Measurements from ENCODE around the gene THOC1.

The THOC1 gene

DNA sequence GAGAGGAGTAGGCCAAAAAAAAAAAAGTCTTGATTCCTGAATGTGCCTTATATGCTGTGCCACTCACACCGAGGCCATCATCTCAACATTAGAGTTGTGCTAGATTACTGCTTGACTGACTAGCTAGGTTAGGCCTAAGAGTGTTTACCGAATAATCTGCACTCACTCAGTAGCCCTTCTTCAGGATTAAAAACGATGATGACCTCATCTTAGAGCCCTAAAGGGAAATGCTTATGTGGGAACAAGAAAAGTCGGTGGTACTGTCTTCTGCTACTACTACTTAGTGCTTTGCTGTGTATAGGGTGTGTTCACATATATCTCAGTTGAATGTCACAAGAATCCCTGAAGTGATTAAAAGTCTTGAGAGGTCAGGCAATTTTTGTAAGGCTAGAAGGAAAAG is 54.3 kb downstream of the THOC1 start:
- no peak for DNase-seq (ENCODE audit: low read depth)

DNA sequence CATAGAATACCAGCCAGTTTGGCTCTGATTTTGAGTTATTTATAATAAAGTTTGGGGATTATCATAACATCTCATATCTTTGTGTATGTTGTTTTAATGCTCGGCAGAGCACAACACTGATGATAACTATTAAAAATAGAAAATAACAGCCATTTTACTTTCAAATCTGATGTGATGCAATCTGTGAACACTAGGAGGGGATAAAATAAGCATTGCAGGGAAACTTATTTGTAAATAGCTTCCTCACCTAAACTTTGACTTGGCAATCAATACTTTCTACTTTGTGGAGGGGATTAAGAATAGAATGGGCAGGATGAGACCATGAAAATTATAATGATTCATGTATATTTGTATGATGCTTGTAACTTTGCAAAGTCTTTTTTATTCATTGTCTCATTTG is 55.1 kb downstream of the THOC1 start:
- no peak for DNase-seq (ENCODE audit: low read depth)

DNA sequence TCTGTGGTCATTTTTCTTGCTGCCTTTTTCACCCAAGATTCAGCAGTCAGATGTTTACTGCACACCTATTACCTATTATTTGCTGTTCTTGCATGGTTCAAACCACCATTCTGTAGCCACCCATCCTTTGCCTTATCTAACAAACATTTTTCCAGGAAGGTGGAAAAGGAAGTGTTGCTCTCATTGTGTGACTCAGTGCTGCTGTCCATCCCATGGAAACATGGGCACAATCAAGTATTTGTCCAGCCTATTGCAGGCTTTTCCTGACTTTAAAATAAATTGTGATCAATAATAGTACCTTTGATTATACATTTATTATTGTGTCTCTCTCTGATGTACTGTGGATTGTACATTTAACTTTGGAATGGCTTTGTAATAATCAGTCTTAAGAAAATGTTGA is 56.3 kb downstream of the THOC1 start:
- no peak for DNase-seq (ENCODE audit: low read depth)

DNA sequence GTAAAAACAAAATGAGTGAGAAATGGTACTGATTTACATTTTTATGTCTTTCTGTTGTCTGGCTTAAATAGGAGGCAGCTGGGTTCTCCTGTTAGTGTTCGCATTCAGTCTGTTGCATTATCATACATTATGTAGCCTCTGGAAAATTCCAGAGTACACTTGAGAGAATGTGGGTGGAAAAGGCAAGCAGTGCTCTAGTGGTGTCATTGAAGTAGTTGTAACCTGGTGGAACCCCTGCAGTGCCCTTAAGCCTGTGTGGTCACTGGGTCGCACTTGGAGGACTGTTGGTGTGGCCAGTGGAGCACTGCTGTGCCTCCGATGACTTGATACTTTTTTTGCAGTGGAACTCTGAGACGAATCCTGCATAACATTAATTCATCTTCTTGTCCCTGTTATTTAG is 57.1 kb downstream of the THOC1 start:
- DNase-seq (ENCODE audit: low read depth), result no peak

DNA sequence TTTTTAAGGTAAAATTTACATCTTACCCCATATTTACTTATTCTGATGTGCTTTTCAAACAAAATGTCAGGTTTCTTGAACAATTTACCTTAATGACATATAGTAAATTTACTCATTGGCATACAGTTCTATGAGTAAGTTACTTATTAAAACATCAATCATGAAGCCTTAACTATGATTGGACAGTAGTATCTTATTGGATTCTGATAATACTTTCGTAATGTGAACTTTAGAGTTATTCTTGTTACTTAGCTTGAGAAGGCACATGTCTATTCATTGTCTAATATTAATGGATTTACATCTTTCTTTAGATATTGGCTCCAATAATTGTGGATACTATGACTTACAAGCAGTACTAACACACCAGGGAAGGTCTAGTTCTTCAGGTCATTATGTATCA is 57.8 kb downstream of the THOC1 start:
- no peak for DNase-seq (ENCODE audit: low read depth)

DNA sequence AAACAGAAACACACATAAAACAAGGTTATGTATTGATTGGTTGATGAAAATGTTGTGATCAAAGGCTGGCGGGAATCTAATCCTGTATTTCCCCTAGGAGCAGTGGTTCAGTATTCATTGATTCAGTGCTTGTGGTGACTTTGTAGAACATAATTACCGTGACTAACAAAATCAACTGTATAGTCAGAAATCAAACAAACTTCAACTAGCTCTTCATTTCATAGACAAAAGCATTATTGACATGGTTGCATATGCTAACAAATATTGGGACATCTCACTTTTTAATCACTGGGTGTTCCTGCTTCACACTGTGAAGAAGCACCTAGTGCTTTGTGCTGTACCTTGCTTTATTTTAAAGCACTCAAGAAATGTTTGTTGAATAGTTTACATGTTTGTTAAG is 68.1 kb downstream of the THOC1 start:
- no peak for DNase-seq (ENCODE audit: low read depth)

DNA sequence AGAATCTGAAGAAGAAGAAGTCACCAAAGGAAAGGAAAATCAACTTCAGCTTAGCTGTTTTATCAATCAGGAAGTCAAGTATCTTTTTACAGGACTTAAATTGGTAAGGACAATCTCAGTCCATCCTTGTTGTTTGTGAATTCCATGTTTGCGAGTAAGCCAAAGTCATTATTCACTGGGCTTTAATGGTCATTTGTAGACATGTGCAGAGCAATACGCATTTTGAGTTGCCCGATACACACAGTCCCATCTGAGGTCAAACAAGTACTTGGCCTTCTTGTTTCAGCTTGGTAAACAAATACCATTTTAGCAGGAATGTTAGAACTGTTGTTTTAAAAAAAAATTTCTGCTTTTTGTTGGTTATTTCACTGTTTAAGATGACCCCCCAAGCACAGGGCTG is 68.6 kb downstream of the THOC1 start:
- no peak for DNase-seq (ENCODE audit: low read depth)

DNA sequence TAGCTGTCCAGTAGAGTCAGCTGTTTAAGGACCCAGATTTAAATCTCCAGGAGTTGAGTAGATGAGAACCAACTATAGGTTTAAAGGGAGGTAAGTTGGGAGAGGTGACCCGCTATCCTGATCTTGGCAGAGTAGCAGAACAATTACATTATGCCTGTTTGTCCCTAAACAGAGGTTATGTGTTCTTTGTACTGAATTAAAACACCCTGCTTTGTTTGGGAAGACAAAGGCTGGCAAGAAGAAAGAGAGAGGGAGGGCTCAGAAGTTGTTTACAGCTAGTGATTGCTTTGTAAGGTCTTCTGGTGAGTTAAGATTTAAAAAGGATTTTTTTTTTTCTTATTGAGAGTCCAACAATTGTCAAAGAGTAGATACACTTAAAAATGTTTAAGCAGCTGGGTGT is 72.2 kb downstream of the THOC1 start:
- DNase-seq (ENCODE audit: low read depth), result no peak

DNA sequence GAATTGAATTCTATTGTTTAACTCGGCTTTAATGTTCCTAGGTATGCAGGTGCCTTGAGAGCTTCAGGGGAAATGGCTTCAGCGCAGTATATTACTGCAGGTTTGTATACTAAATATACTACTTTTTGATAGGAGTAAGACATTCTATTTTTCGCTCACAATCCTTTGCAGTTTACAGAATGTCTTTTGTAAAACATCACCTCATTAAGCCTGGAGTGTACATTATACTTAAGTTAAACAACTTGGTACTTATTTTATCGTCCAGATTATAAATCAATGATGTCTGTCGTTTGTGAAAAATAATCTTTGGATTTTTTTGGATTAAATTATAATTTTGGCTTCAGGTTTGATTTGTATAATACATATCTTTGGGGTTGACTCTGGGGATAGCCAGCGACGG is 75.0 kb downstream of the THOC1 start:
- DNase-seq (ENCODE audit: low read depth), result no peak

DNA sequence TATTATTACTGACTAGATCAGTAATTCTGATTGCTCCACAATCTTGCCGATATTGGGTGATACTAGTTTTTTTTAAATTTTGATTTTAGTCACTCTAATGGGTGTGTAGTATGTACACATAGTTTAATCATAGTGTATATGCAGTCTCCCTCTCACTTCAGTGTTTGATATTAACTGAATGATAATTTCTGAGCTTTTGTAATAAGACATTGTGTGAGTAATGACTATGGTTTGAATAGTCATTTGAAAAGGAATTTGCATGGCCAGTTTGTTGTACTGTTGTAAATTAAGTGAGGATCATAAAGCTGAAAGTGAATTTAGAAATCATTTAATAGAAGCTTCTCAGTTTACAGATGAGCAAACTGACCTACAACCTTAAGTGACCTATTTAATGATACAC is 76.1 kb downstream of the THOC1 start:
- no peak for DNase-seq (ENCODE audit: low read depth)

DNA sequence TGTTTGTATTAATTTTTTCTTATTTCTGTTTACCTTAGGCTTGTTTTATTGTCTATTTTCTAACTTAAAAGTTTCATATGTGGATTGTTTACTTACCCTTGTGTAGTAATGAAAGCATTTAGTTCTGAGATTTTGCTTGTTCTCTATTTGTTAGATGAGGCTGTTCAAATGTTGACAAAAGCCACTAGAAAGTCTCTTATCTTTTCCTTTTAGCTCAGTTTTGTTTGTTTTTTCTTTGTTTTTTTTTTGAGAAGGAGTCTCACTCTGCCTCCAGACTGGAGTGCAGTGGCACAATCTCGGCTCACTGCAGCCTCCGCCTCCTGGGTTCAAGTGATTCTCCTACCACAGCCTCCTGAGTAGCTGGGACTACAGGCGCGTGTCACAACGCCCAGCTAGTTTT is 78.6 kb downstream of the THOC1 start:
- DNase-seq (ENCODE audit: low read depth), result no peak

DNA sequence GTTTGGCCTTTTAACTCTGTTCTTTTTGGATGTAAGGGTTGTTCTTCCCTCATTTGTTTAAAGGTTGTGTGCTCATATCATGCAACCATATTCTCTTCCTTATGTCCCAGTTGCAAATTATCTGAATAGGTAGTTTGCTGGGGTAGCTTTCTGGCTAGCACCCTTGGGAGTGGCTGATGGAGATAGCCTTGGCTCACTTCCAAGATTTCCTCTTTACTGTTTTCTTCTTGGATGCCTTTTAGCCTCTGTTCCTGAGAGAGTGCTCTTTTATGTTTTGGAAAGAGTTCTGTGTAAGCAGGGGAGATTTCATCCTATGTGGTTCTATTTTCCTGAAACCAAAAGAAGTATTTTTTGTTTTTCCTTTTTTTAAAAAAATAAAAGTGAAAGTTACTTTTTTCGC is 84.1 kb downstream of the THOC1 start:
- no peak for DNase-seq (ENCODE audit: low read depth)

DNA sequence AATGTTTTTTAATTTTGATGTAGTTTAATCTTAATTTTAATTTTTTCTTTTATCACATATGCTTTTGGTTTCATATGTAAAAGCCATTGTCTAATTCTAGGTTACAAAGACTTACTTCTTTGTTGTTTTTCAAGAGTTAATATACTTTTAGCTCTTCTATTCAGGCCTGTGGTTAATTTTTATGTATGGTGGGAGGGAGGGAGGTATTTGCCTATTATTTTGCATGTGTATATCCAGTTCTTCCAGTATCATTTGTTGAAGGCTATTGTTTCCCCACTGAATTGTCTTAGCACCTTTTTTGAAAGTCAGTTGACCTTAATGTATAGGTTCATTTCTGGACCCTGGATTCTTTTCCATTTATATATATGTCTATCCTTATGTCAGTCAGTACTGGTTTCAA is 86.1 kb downstream of the THOC1 start:
- no peak for DNase-seq (ENCODE audit: low read depth)

DNA sequence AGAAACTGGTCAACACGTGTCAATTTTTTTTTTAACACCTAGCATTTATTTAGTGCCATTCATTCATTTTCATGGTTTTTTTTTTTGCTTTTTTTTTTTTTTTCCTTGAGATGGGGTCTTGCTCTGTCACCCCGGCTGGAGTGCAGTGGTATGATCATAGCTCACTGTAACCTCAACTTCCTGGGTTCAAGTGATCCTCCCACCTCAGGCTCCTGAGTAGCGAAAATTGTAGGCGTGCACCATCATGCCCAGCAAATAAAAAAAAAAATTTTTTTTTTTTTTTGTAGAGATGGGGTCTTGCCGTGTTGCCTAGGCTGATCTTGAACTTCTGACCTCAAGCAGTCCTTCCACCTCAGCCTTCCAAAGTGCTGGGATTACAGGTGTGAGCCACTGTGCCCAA is 88.3 kb downstream of the THOC1 start:
- no peak for DNase-seq (ENCODE audit: low read depth)

DNA sequence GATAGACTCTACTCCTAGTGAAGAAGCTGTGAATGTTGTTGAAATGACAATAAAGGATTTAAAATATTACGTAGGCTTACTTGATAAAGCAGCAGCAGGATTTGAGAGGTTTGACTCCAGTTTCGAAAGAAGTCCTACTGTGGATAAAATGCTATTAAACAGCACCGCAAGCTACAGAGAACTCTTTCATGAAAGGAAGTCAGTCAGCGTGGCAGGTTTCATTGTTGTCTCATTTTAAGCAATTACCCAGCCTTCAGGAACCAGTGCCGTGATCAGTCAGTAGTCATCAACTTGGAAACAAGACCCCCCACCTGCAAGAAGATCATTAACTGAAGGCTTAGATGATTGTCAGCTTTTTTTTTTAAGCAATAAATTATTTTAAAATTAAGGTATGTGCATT is 95.5 kb downstream of the THOC1 start:
- DNase-seq (ENCODE audit: low read depth), result no peak
